HepG2 (cell line): ENCODE results near the gene LSM2. TPM values are rescaled to one million over a fixed set of nuclear protein-coding genes. Genes with fewer than 3 reads are reported as not detected.

Experiments
- ARNT2 ChIP-seq: sonication (generic); formaldehyde crosslinking; IDR thresholded peaks from 2 replicates; pipeline ENCODE4 v1.8.0; 2022; ENCODE audit warnings: mild to moderate bottlenecking, low read depth, missing genetic modification reagents, moderate library complexity
- HNRNPK ChIP-seq: fragments of 200-400 bp; formaldehyde crosslinking; IDR thresholded peaks from 2 replicates; pipeline ENCODE4 v1.6.1; 2018; ENCODE audit warnings: low read length, low read depth, moderate library complexity, mild to moderate bottlenecking; ENCODE audit not compliant: poor library complexity, severe bottlenecking
- HNRNPL ChIP-seq: fragments of 200-400 bp; formaldehyde crosslinking; IDR thresholded peaks from 2 replicates; pipeline ENCODE4 v1.6.1; 2017; ENCODE audit warnings: mild to moderate bottlenecking, low read depth, low read length
- ISX ChIP-seq: sonication (generic); formaldehyde crosslinking; conservative IDR thresholded peaks from 2 replicates; pipeline ENCODE4 v1.5.0; 2020; ENCODE audit warnings: missing genetic modification reagents
- MAFG ChIP-seq: sonication (generic); formaldehyde crosslinking; IDR thresholded peaks from 2 replicates; pipeline ENCODE4 v1.5.1; 2020; ENCODE audit warnings: mild to moderate bottlenecking, missing genetic modification reagents
- THYN1 ChIP-seq: sonication (generic); formaldehyde crosslinking; IDR thresholded peaks from 2 replicates; pipeline ENCODE4 v1.8.1; 2023; ENCODE audit warnings: low read depth, mild to moderate bottlenecking, moderate library complexity, missing genetic modification reagents, borderline replicate concordance
- ZNF224 ChIP-seq: sonication (generic); formaldehyde crosslinking; IDR thresholded peaks from 2 replicates; pipeline ENCODE4 v1.5.0; 2020; ENCODE audit warnings: mild to moderate bottlenecking, missing genetic modification reagents
- ZNF468 ChIP-seq: sonication (generic); formaldehyde crosslinking; IDR thresholded peaks from 2 replicates; pipeline ENCODE4 v1.8.0; 2022; ENCODE audit warnings: mild to moderate bottlenecking, moderate library complexity, missing genetic modification reagents
- ZNF713 ChIP-seq: sonication (generic); formaldehyde crosslinking; IDR thresholded peaks from 2 replicates; pipeline ENCODE4 v1.4.0; 2020; ENCODE audit warnings: mild to moderate bottlenecking, missing genetic modification reagents
- polyA plus RNA-seq, 8 experiments: library from polyadenylated mRNA; depleted of rRNA in 3 of 8; stranded (reverse) in 7 of 8; unstranded in 1 of 8; fragments of >200 nt; fragmentation: Illumina TruSeq in 4 of 8; extraction: Trizol in 4 of 8; gene quantifications; 2 replicates each; pipeline versions ENCODE4 v1.2.1 to v1.2.3, GENCODE V29; 2011 to 2016; ENCODE audit warnings: low read depth in 4 of 8, missing spikeins in 1 of 8, mixed read lengths in 1 of 8; ENCODE audit not compliant: insufficient read depth in 1 of 8
- total RNA-seq, 5 experiments: library from RNA; depleted of rRNA; stranded (reverse); fragments of >200 nt; fragmentation: Illumina TruSeq; extraction: Trizol; gene quantifications; 2 replicates each; pipeline ENCODE4 v1.2.3, GENCODE V29; 2016; ENCODE audit warnings: low read depth in 1 of 5
- TF ChIP-seq, protein P1 (sequence below): sonication (generic); formaldehyde crosslinking; IDR thresholded peaks from one replicate; pipeline ENCODE4 v1.5.1; 2020; ENCODE audit warnings: mild to moderate bottlenecking, missing genetic modification reagents; ENCODE audit errors: not compliant biosample characterization
- TF ChIP-seq, protein P2 (sequence below): sonication (generic); formaldehyde crosslinking; IDR thresholded peaks from 2 replicates; pipeline ENCODE4 v1.5.1; 2020; ENCODE audit warnings: missing genetic modification reagents, mild to moderate bottlenecking, borderline replicate concordance
- TF ChIP-seq, protein P3 (sequence below): fragments of 450-650 bp; IDR thresholded peaks from 2 replicates; pipeline ENCODE4 v1.6.1; 2017; ENCODE audit warnings: mild to moderate bottlenecking
- TF ChIP-seq, protein P4 (sequence below): sonication (generic); formaldehyde crosslinking; IDR thresholded peaks from 2 replicates; pipeline ENCODE4 v1.5.0; 2020; ENCODE audit warnings: missing genetic modification reagents, mild to moderate bottlenecking, borderline replicate concordance

Gene LSM2
- total and polyA plus RNA-seq, 2 of the 13 experiments (the other 11 are each of a cell fraction or from before 2014, with no cell fraction given), result 69.4 to 90.5 TPM

DNA sequence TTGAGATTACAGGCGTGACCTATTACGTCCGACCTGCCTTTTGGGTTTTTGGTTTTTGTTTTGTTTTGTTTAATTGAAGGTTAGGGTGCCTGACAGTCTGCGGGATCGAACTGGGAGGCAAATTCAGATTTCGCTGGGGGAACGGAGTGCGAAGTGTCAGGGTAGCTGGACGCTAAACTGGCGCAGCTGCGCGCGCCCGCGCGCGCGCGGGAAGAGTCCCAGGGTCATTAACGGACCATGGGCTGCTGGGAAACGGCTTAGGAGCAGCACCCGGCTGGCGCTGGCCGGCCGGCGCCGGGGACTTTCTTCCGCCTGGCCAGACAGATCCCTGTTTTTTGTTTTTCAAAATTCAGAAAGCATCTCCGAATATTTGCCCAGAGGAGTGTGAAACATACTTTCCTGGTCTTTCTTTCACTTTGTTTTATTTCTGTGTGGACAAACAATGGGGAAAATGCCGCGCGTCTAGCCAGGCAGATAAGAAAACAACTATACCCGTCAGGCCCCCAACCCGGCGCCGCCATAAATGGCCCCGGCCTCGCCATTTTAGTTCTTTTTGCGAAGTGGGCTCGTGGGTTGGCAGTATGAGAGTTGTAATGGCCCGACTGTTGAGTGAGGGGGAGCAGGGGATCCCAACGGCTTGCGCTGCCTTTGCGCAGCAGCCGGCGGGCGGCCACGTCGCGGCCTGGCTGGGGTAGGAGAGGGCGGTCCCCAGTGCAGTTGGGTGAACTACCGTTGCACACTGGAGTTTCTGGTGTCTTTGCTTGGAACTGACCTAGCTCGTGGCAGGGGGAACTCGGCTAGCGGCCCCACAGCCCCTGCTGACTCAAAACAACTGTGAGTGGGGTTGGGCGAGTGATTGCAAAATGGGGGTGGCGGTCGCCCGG is 27.8 kb upstream of the LSM2 start (continued):
- TF ChIP-seq, protein P1, sequence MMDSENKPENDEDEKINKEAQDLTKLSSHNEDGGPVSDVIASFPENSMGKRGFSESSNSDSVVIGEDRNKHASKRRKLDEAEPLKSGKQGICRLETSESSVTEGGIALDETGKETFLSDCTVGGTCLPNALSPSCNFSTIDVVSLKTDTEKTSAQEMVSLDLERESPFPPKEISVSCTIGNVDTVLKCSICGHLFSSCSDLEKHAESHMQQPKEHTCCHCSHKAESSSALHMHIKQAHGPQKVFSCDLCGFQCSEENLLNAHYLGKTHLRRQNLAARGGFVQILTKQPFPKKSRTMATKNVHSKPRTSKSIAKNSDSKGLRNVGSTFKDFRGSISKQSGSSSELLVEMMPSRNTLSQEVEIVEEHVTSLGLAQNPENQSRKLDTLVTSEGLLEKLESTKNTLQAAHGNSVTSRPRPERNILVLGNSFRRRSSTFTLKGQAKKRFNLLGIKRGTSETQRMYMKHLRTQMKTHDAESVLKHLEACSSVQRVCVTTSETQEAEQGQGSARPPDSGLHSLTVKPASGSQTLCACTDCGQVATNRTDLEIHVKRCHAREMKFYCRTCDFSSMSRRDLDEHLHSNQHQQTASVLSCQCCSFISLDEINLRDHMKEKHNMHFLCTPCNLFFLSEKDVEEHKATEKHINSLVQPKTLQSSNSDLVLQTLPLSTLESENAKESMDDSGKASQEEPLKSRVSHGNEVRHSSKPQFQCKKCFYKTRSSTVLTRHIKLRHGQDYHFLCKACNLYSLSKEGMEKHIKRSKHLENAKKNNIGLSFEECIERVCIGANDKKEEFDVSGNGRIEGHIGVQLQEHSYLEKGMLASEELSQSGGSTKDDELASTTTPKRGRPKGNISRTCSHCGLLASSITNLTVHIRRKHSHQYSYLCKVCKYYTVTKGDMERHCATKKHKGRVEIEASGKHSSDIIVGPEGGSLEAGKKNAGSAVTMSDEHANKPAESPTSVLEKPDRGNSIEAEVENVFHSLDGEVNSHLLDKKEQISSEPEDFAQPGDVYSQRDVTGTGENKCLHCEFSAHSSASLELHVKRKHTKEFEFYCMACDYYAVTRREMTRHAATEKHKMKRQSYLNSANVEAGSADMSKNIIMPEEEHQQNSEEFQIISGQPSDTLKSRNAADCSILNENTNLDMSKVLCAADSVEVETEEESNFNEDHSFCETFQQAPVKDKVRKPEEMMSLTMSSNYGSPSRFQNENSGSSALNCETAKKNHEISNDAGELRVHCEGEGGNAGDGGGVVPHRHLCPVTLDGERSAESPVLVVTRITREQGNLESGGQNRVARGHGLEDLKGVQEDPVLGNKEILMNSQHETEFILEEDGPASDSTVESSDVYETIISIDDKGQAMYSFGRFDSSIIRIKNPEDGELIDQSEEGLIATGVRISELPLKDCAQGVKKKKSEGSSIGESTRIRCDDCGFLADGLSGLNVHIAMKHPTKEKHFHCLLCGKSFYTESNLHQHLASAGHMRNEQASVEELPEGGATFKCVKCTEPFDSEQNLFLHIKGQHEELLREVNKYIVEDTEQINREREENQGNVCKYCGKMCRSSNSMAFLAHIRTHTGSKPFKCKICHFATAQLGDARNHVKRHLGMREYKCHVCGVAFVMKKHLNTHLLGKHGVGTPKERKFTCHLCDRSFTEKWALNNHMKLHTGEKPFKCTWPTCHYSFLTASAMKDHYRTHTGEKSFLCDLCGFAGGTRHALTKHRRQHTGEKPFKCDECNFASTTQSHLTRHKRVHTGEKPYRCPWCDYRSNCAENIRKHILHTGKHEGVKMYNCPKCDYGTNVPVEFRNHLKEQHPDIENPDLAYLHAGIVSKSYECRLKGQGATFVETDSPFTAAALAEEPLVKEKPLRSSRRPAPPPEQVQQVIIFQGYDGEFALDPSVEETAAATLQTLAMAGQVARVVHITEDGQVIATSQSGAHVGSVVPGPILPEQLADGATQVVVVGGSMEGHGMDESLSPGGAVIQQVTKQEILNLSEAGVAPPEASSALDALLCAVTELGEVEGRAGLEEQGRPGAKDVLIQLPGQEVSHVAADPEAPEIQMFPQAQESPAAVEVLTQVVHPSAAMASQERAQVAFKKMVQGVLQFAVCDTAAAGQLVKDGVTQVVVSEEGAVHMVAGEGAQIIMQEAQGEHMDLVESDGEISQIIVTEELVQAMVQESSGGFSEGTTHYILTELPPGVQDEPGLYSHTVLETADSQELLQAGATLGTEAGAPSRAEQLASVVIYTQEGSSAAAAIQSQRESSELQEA (CRISPR knock-in tag), result peak; percentile 19
- 0 out of 2 replicates have a peak, but pooled peaks have one; percentile 39 for TF ChIP-seq ZNF224 (CRISPR knock-in tag)
- TF ChIP-seq, protein P2, sequence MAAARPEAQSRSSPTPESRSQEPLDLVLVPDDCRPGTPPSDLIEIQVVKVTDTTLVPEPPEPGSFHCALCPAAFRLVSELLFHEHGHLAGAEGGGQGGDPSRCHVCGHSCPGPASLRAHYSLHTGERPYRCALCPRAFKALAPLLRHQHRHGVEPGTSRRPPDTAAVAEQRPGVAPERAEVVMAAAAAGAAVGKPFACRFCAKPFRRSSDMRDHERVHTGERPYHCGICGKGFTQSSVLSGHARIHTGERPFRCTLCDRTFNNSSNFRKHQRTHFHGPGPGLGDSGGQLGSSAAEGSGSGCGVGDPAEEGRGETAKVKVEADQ (CRISPR knock-in tag), result peak; percentile 51; the same call in 1 of the 2 replicates
- TF ChIP-seq ZNF713, result peak; percentile 68; the same call in 1 of the 2 replicates
- TF ChIP-seq, protein P3, sequence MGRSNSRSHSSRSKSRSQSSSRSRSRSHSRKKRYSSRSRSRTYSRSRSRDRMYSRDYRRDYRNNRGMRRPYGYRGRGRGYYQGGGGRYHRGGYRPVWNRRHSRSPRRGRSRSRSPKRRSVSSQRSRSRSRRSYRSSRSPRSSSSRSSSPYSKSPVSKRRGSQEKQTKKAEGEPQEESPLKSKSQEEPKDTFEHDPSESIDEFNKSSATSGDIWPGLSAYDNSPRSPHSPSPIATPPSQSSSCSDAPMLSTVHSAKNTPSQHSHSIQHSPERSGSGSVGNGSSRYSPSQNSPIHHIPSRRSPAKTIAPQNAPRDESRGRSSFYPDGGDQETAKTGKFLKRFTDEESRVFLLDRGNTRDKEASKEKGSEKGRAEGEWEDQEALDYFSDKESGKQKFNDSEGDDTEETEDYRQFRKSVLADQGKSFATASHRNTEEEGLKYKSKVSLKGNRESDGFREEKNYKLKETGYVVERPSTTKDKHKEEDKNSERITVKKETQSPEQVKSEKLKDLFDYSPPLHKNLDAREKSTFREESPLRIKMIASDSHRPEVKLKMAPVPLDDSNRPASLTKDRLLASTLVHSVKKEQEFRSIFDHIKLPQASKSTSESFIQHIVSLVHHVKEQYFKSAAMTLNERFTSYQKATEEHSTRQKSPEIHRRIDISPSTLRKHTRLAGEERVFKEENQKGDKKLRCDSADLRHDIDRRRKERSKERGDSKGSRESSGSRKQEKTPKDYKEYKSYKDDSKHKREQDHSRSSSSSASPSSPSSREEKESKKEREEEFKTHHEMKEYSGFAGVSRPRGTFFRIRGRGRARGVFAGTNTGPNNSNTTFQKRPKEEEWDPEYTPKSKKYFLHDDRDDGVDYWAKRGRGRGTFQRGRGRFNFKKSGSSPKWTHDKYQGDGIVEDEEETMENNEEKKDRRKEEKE, result no peak
- peak; percentile 64 for TF ChIP-seq ISX
- 0 out of 2 replicates have a peak, but pooled peaks have one; percentile 67 for TF ChIP-seq THYN1 (CRISPR knock-in tag)
- TF ChIP-seq, protein P4, sequence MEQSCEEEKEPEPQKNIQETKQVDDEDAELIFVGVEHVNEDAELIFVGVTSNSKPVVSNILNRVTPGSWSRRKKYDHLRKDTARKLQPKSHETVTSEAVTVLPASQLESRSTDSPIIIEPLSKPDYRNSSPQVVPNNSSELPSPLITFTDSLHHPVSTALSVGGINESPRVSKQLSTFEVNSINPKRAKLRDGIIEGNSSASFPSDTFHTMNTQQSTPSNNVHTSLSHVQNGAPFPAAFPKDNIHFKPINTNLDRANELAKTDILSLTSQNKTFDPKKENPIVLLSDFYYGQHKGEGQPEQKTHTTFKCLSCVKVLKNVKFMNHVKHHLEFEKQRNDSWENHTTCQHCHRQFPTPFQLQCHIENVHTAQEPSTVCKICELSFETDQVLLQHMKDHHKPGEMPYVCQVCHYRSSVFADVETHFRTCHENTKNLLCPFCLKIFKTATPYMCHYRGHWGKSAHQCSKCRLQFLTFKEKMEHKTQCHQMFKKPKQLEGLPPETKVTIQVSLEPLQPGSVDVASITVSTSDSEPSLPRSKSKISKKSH (CRISPR knock-in tag), result peak; percentile 78; the same call in 1 of the 2 replicates
- TF ChIP-seq ARNT2 (CRISPR knock-in tag), result peak; percentile 63; the same call in 1 of the 2 replicates
- no peak for TF ChIP-seq MAFG
- peak; percentile 83; the same call in 1 of the 2 replicates for TF ChIP-seq HNRNPL
- no peak for TF ChIP-seq ZNF468 (CRISPR knock-in tag)
- TF ChIP-seq HNRNPK, result peak; percentile 79
